PC-9 (cell line): ENCODE measurements around the gene GATA3. TPM values are rescaled to one million over a fixed set of nuclear protein-coding genes. Genes with fewer than 3 reads are reported as not detected.

Experiments used
- BruUV-seq: library from RNA; stranded (reverse); fragments of 400-500 nt; replicated peaks from 2 replicates; lab custom pipeline; 2021; lab: Mats Ljungman, UMichigan
- CTCF ChIA-PET: fragments of 300-600 bp; sonication (Branson Sonifier 250); formaldehyde crosslinking; loops from one replicate; lab custom pipeline; 2022; ENCODE audit warnings: antibody characterized with exemption; lab: Charles Lee
- POLR2A ChIA-PET: fragments of 300-600 bp; sonication (Branson Sonifier 250); formaldehyde crosslinking; loops from one replicate; lab custom pipeline; 2022; ENCODE audit warnings: antibody characterized with exemption; ENCODE audit not compliant: unreplicated experiment; lab: Charles Lee
- DNase-seq, 2 experiments: peaks; one replicate each; pipeline versions ENCODE4 v3.0.0 to v3.0.0-alpha.2; 2015 to 2022; ENCODE audit warnings: mixed read lengths in 1 of 2
- H2AFZ ChIP-seq: fragments of 200-600 bp; sonication (generic); 2 replicates; pipeline ENCODE4 v1.8.1; 2017; ENCODE audit warnings: antibody characterized with exemption
- H3F3A ChIP-seq: fragments of 200-600 bp; sonication (generic); 2 replicates; pipeline ENCODE4 v1.8.1; 2017; ENCODE audit warnings: antibody characterized with exemption, mild to moderate bottlenecking, low read depth; ENCODE audit not compliant: insufficient read depth
- H3K27ac ChIP-seq: fragments of 200-600 bp; sonication (generic); 2 replicates; pipeline ENCODE4 v1.6.1; 2016; ENCODE audit warnings: mixed run types
- H3K27me3 ChIP-seq: fragments of 200-600 bp; sonication (generic); 2 replicates; pipeline ENCODE4 v1.6.1; 2016; ENCODE audit warnings: low read depth, mixed run types; ENCODE audit not compliant: insufficient read depth
- H3K36me3 ChIP-seq: fragments of 200-600 bp; sonication (generic); 2 replicates; pipeline ENCODE4 v1.6.1; 2016; ENCODE audit warnings: low read depth, mixed run types
- H3K4me1 ChIP-seq: fragments of 200-600 bp; sonication (generic); replicated peaks from 2 replicates; pipeline ENCODE4 v1.6.1; 2016; ENCODE audit warnings: mixed run types; ENCODE audit not compliant: insufficient read depth
- H3K4me2 ChIP-seq: fragments of 200-600 bp; sonication (generic); 2 replicates; pipeline ENCODE4 v1.6.1; 2017; ENCODE audit warnings: mixed run types
- H3K4me3 ChIP-seq: fragments of 200-600 bp; sonication (generic); 2 replicates; pipeline ENCODE4 v1.6.1; 2016; ENCODE audit warnings: mixed run types
- H3K79me2 ChIP-seq: fragments of 200-600 bp; sonication (generic); 2 replicates; pipeline ENCODE4 v1.6.1; 2017; ENCODE audit warnings: low read depth, mixed run types
- H3K9me2 ChIP-seq: fragments of 200-600 bp; sonication (generic); 2 replicates; pipeline ENCODE4 v1.8.1; 2017; ENCODE audit warnings: mild to moderate bottlenecking; ENCODE audit not compliant: insufficient read depth
- H3K9me3 ChIP-seq: fragments of 200-600 bp; sonication (generic); 2 replicates; pipeline ENCODE4 v1.8.1; 2016; ENCODE audit warnings: low read depth; ENCODE audit not compliant: insufficient read depth
- H4K20me1 ChIP-seq: fragments of 200-600 bp; sonication (generic); 2 replicates; pipeline ENCODE4 v1.8.1; 2017; ENCODE audit not compliant: insufficient read depth
- CTCF ChIP-seq: fragments of 200-600 bp; sonication (generic); conservative IDR thresholded peaks from 2 replicates; pipeline ENCODE4 v1.6.1; 2017; ENCODE audit warnings: mixed run types, antibody characterized with exemption, mild to moderate bottlenecking, moderate library complexity
- EZH2 ChIP-seq: fragments of 200-600 bp; sonication (generic); IDR thresholded peaks from 2 replicates; pipeline ENCODE4 v1.8.0; 2017; ENCODE audit warnings: antibody characterized with exemption, low read depth
- intact Hi-C: fragments of 100-400 bp; cut with micrococcal nuclease; formaldehyde crosslinking; loops from one replicate; pipeline ENCODE4 v1.10.0; 2022; ENCODE audit not compliant: unreplicated experiment
- total RNA-seq: library from RNA; stranded (reverse); gene quantifications from 2 replicates; pipeline ENCODE4 v1.2.3, GENCODE V29; 2021

GATA3 gene
- total RNA-seq, 1 experiment from 2014 or later: 43.6 TPM

GRCh38 chr10:8037199-8037801 is 17.2 kb upstream of the GATA3 start:
- Histone ChIP-seq H3K4me2 (no peak overlapping the region), H2AFZ (no peak overlapping the region), H3K36me3 (no peaks in the 10 kb centered on the region), H3K4me3 (no peak overlapping the region), H3K27me3 (no peaks in the 10 kb centered on the region), H3K9me3 (no peaks in the 10 kb centered on the region), H3K79me2 (no peaks in the 10 kb centered on the region), H3K4me1 (no peaks in the 10 kb centered on the region), H3K27ac (no peak overlapping the region), H3K9me2 (no peaks in the 10 kb centered on the region), H4K20me1 (no peaks in the 10 kb centered on the region), H3F3A (no peaks in the 10 kb centered on the region)
- POLR2A ChIA-PET: no interaction called here
- no peak for DNase-seq
- CTCF ChIA-PET: no interaction called here
- BruUV-seq: no TSS peak
- TF ChIP-seq EZH2: no peak
- TF ChIP-seq CTCF: no peak
- intact Hi-C loops: no loop called here

- no peaks in the 10 kb centered on the region for H3K9me3 ChIP-seq
- intact Hi-C loops: no loop called here
- no peak overlapping the region for H2AFZ ChIP-seq
- no peak overlapping the region for H3K4me3 ChIP-seq
- CTCF ChIA-PET: no interaction called here
- no peak overlapping the region for H3K4me2 ChIP-seq
- no peaks in the 10 kb centered on the region for H3K36me3 ChIP-seq
- POLR2A ChIA-PET: no interaction called here
- no peaks in the 10 kb centered on the region for H3K79me2 ChIP-seq
- no peaks in the 10 kb centered on the region for H3K4me1 ChIP-seq
- no peaks in the 10 kb centered on the region for H3F3A ChIP-seq
- no peaks in the 10 kb centered on the region for H3K27me3 ChIP-seq
- BruUV-seq: no TSS peak
- TF ChIP-seq EZH2: no peak
- no peak for TF ChIP-seq CTCF
- no peak overlapping the region for H3K27ac ChIP-seq
- H3K9me2 ChIP-seq: no peaks in the 10 kb centered on the region
- H4K20me1 ChIP-seq: no peaks in the 10 kb centered on the region
- DNase-seq: no peak
These were observed 16.3 kb upstream of the GATA3 start for GRCh38 chr10:8037941-8038894.

- H3K27me3 ChIP-seq: no peaks in the 10 kb centered on the region
- H4K20me1 ChIP-seq: no peaks in the 10 kb centered on the region
- H3K4me1 ChIP-seq: no peaks in the 10 kb centered on the region
- POLR2A ChIA-PET: no interaction called here
- no peaks in the 10 kb centered on the region for H3F3A ChIP-seq
- CTCF ChIA-PET: no interaction called here
- H3K9me3 ChIP-seq: no peaks in the 10 kb centered on the region
- TF ChIP-seq EZH2: no peak
- no peak for TF ChIP-seq CTCF
- no peak overlapping the region for H3K4me2 ChIP-seq
- no peaks in the 10 kb centered on the region for H3K9me2 ChIP-seq
- H3K4me3 ChIP-seq: no peak overlapping the region
- H3K36me3 ChIP-seq: no peaks in the 10 kb centered on the region
- intact Hi-C loops: no loop called here
- no peak overlapping the region for H3K27ac ChIP-seq
- no peak for DNase-seq
- BruUV-seq: no TSS peak
- no peak overlapping the region for H2AFZ ChIP-seq
- H3K79me2 ChIP-seq: no peaks in the 10 kb centered on the region
These were observed 15.1 kb upstream of the GATA3 start for GRCh38 chr10:8039321-8039881.
